H9 (cell line): ENCODE data around the gene OR5AL1. TPM values are rescaled to one million over a fixed set of nuclear protein-coding genes. Genes with fewer than 3 reads are reported as not detected.

Source experiments
- DNase-seq: peaks from one replicate; pipeline ENCODE4 v3.0.0-alpha.2; 2017
- H2AFZ ChIP-seq: one replicate; pipeline ENCODE4 v1.6.1; 2013; ENCODE audit warnings: mild to moderate bottlenecking, low read length, control low read depth, moderate library complexity
- H2AK5ac ChIP-seq: 2 replicates; pipeline ENCODE4 v1.6.1; 2013; ENCODE audit warnings: low read length, control low read depth, mixed read lengths; ENCODE audit not compliant: insufficient read length
- H2BK120ac ChIP-seq: one replicate; pipeline ENCODE4 v1.6.1; 2013; ENCODE audit warnings: low read depth, mild to moderate bottlenecking, low read length, control low read depth, inconsistent platforms; ENCODE audit not compliant: poor library complexity, severe bottlenecking
- H2BK12ac ChIP-seq: 2 replicates; pipeline ENCODE4 v1.6.1; 2013; ENCODE audit warnings: low read length, control low read depth, mixed read lengths, low read depth; ENCODE audit not compliant: insufficient read length
- H2BK15ac ChIP-seq: 2 replicates; pipeline ENCODE4 v1.6.1; 2013; ENCODE audit warnings: low read depth, low read length, control low read depth
- H2BK20ac ChIP-seq: one replicate; pipeline ENCODE4 v1.6.1; 2013; ENCODE audit warnings: low read depth, mild to moderate bottlenecking, low read length, control low read depth, inconsistent platforms; ENCODE audit not compliant: poor library complexity, severe bottlenecking
- H2BK5ac ChIP-seq: 2 replicates; pipeline ENCODE4 v1.6.1; 2013; ENCODE audit warnings: low read length, control low read depth, mixed read lengths; ENCODE audit not compliant: insufficient read length
- H3K14ac ChIP-seq: 2 replicates; pipeline ENCODE4 v1.6.1; 2013; ENCODE audit warnings: low read length, control low read depth; ENCODE audit not compliant: insufficient read depth
- H3K18ac ChIP-seq: 2 replicates; pipeline ENCODE4 v1.6.1; 2013; ENCODE audit warnings: low read depth, mild to moderate bottlenecking, mixed read lengths, low read length, control low read depth; ENCODE audit not compliant: insufficient read length
- H3K23ac ChIP-seq: 2 replicates; pipeline ENCODE4 v1.6.1; 2013; ENCODE audit warnings: low read length, control low read depth, mixed read lengths, low read depth; ENCODE audit not compliant: insufficient read length
- H3K23me2 ChIP-seq: 2 replicates; pipeline ENCODE4 v1.6.1; 2013; ENCODE audit warnings: low read depth, mild to moderate bottlenecking, mixed read lengths, low read length, control low read depth; ENCODE audit not compliant: insufficient read length, poor library complexity, severe bottlenecking
- H3K27ac ChIP-seq: 2 replicates; pipeline ENCODE4 v1.5.1; 2013; ENCODE audit warnings: low read length, control low read depth, mixed read lengths, low read depth; ENCODE audit not compliant: insufficient read length
- H3K27me3 ChIP-seq: 2 replicates; pipeline ENCODE4 v1.6.1; 2013; ENCODE audit warnings: low read length, control low read depth, inconsistent platforms; ENCODE audit not compliant: insufficient read depth
- H3K4ac ChIP-seq: 2 replicates; pipeline ENCODE4 v1.6.1; 2013; ENCODE audit warnings: low read depth, mild to moderate bottlenecking, control low read depth, inconsistent platforms, low read length, moderate library complexity
- H3K4me1 ChIP-seq: 2 replicates; pipeline ENCODE4 v1.6.1; 2013; ENCODE audit warnings: low read length, control low read depth, inconsistent platforms; ENCODE audit not compliant: insufficient read depth
- H3K4me2 ChIP-seq: 2 replicates; pipeline ENCODE4 v1.6.1; 2013; ENCODE audit warnings: low read length, control low read depth, mixed read lengths; ENCODE audit not compliant: insufficient read length, insufficient read depth
- H3K56ac ChIP-seq: 2 replicates; pipeline ENCODE4 v1.6.1; 2013; ENCODE audit warnings: low read depth, mild to moderate bottlenecking, mixed read lengths, low read length, control low read depth; ENCODE audit not compliant: insufficient read length
- H3K79me1 ChIP-seq: 2 replicates; pipeline ENCODE4 v1.6.1; 2013; ENCODE audit warnings: low read depth, mild to moderate bottlenecking, moderate library complexity, low read length, control low read depth, inconsistent platforms; ENCODE audit not compliant: insufficient read depth, poor library complexity, severe bottlenecking
- H3K79me2 ChIP-seq: 2 replicates; pipeline ENCODE4 v1.6.1; 2013; ENCODE audit warnings: low read length, control low read depth, inconsistent platforms; ENCODE audit not compliant: insufficient read depth
- H3K9ac ChIP-seq: 2 replicates; pipeline ENCODE4 v1.6.1; 2013; ENCODE audit warnings: low read length, control low read depth, mixed read lengths; ENCODE audit not compliant: insufficient read length; ENCODE audit errors: extremely low read depth
- H3K9me3 ChIP-seq: one replicate; pipeline ENCODE4 v1.6.1; 2013; ENCODE audit warnings: low read depth, low read length, inconsistent platforms; ENCODE audit not compliant: control insufficient read depth
- H3T11ph ChIP-seq: one replicate; pipeline ENCODE4 v1.6.1; 2013; ENCODE audit warnings: mild to moderate bottlenecking, low read length, control low read depth, inconsistent platforms
- H4K20me1 ChIP-seq: one replicate; pipeline ENCODE4 v1.6.1; 2013; ENCODE audit not compliant: control insufficient read depth, insufficient read length, insufficient read depth
- H4K5ac ChIP-seq: 2 replicates; pipeline ENCODE4 v1.6.1; 2013; ENCODE audit warnings: low read depth, mild to moderate bottlenecking, mixed read lengths, low read length, control low read depth; ENCODE audit not compliant: insufficient read length
- H4K8ac ChIP-seq: replicated peaks from 2 replicates; pipeline ENCODE4 v1.6.1; 2013; ENCODE audit warnings: low read length, control low read depth, mixed read lengths, low read depth; ENCODE audit not compliant: insufficient read length
- H4K91ac ChIP-seq: 2 replicates; pipeline ENCODE4 v1.6.1; 2013; ENCODE audit warnings: low read depth, mild to moderate bottlenecking, moderate library complexity, mixed read lengths, low read length, control low read depth; ENCODE audit not compliant: insufficient read length
- H3K27ac Mint-ChIP-seq, 3 experiments: 2 replicates in 2 of 3; 3 replicates in 1 of 3; pipeline ENCODE4 v1.8.0; 2020 to 2021; ENCODE audit warnings: mixed read lengths in 3 of 3, mild to moderate bottlenecking in 1 of 3, moderate library complexity in 1 of 3
- H3K27me3 Mint-ChIP-seq: 2 replicates; pipeline ENCODE4 v1.8.0; 2021; ENCODE audit warnings: low read depth, mild to moderate bottlenecking, moderate library complexity, mixed read lengths
- H3K36me3 Mint-ChIP-seq, 3 experiments: 2 replicates in 2 of 3; 3 replicates in 1 of 3; pipeline ENCODE4 v1.8.0; 2020 to 2021; ENCODE audit warnings: low read depth in 3 of 3, mixed read lengths in 3 of 3; ENCODE audit not compliant: insufficient read depth in 1 of 3
- H3K4me1 Mint-ChIP-seq, 2 experiments: 2 replicates each; pipeline ENCODE4 v1.8.0; 2020; ENCODE audit warnings: mixed read lengths in 2 of 2
- H3K4me3 Mint-ChIP-seq, 2 experiments: 2 replicates in 1 of 2; 3 replicates in 1 of 2; pipeline ENCODE4 v1.8.0; 2020 to 2021; ENCODE audit warnings: mild to moderate bottlenecking in 2 of 2, mixed read lengths in 2 of 2, moderate library complexity in 1 of 2
- H3K9me3 Mint-ChIP-seq, 2 experiments: 2 replicates in 1 of 2; 3 replicates in 1 of 2; pipeline ENCODE4 v1.8.0; 2020; ENCODE audit warnings: mild to moderate bottlenecking in 2 of 2, mixed read lengths in 2 of 2, moderate library complexity in 1 of 2
- WGBS: extraction: QIAGEN DNeasy Blood & Tissue Kit; methylation state at CpG from one replicate; pipeline ENCODE4 v1.1.7; 2013; ENCODE audit warnings: missing lambda C conversion rate, low lambda C conversion rate, mixed read lengths; ENCODE audit not compliant: insufficient read length; ENCODE audit errors: extremely low coverage; 5-methylcytosine and 5-hydroxymethylcytosine counted together
- total RNA-seq: library from RNA; stranded (reverse); gene quantifications from 2 replicates; pipeline ENCODE4 v1.2.1, GENCODE V29; 2021
- TF ChIP-seq, protein P1 (sequence below): fragments of 200-600 bp; sonication (generic); conservative IDR thresholded peaks from 3 replicates; pipeline ENCODE4 v1.8.0; 2021; ENCODE audit warnings: antibody characterized with exemption, mild to moderate bottlenecking

Gene OR5AL1
- total RNA-seq, 1 experiment from 2014 or later = not detected

DNA sequence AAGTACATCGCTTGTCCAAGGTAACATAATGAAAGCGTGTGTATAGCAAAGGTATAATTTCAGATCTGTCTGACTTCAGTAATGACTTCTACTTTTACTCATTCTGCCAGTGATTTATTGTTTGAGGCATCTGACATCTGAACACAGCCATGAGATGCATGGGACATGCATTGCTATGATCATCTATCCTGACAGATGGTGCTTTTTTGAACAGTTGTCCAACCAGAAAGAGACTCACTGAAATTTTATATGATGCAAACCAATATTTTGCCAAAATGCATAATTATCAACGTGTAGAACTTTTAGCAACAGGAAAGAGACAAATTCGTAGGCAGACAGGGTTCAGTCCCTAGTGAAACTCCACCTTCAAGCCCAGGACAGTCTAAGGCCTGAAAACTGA is 41.0 kb downstream of the OR5AL1 start:
- H4K8ac ChIP-seq = no peak overlapping the region
- DNase-seq = no peak
- H2BK5ac ChIP-seq = no peak overlapping the region
- Mint-ChIP-seq H3K4me3 (no peak overlapping the region), H3K27me3 (no peaks in the 10 kb centered on the region), H3K4me1 (peaks cover 0 to 6% of the 10 kb centered on the region in 2 experiments; a peak in 2 of 4 replicates), H3K9me3 (peaks cover 0 to 4% of the 10 kb centered on the region in 2 experiments; a peak in 1 of 5 replicates), H3K27ac (no peak overlapping the region), H3K36me3 (no peaks in the 10 kb centered on the region)
- H3K27ac ChIP-seq = no peak overlapping the region
- no peak overlapping the region for H3K23ac ChIP-seq
- no peaks in the 10 kb centered on the region for H3K79me1 ChIP-seq
- H3K9me3 ChIP-seq = peaks cover 3% of the 10 kb centered on the region
- H3K14ac ChIP-seq = no peak overlapping the region
- H4K20me1 ChIP-seq = no peaks in the 10 kb centered on the region
- H3K4ac ChIP-seq = no peak overlapping the region
- no peak overlapping the region for H2BK20ac ChIP-seq
- H2BK15ac ChIP-seq = no peak overlapping the region
- no peaks in the 10 kb centered on the region for H3K27me3 ChIP-seq
- TF ChIP-seq, protein P1, sequence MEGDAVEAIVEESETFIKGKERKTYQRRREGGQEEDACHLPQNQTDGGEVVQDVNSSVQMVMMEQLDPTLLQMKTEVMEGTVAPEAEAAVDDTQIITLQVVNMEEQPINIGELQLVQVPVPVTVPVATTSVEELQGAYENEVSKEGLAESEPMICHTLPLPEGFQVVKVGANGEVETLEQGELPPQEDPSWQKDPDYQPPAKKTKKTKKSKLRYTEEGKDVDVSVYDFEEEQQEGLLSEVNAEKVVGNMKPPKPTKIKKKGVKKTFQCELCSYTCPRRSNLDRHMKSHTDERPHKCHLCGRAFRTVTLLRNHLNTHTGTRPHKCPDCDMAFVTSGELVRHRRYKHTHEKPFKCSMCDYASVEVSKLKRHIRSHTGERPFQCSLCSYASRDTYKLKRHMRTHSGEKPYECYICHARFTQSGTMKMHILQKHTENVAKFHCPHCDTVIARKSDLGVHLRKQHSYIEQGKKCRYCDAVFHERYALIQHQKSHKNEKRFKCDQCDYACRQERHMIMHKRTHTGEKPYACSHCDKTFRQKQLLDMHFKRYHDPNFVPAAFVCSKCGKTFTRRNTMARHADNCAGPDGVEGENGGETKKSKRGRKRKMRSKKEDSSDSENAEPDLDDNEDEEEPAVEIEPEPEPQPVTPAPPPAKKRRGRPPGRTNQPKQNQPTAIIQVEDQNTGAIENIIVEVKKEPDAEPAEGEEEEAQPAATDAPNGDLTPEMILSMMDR = no peak
- H3K23me2 ChIP-seq = no peaks in the 10 kb centered on the region
- no peaks in the 10 kb centered on the region for H3K79me2 ChIP-seq
- no peaks in the 10 kb centered on the region; the same call in 1 of the 2 replicates for H3K4me1 ChIP-seq
- no peak overlapping the region for H2AK5ac ChIP-seq
- no peak overlapping the region for H3T11ph ChIP-seq
- H4K5ac ChIP-seq = no peak overlapping the region
- no peak overlapping the region for H3K9ac ChIP-seq
- H3K56ac ChIP-seq = no peak overlapping the region
- no CpG with 5 or more reads among the region's 4 CpGs for WGBS
- H2BK120ac ChIP-seq = no peak overlapping the region
- no peak overlapping the region for H4K91ac ChIP-seq
- no peak overlapping the region for H3K4me2 ChIP-seq
- H3K18ac ChIP-seq = no peak overlapping the region
- H2AFZ ChIP-seq = no peak overlapping the region
- H2BK12ac ChIP-seq = no peak overlapping the region
